GM19468 (cell line): ENCODE data around the gene IRX4.
"Not testable (repeated sequence)": the region's sequence is repeated elsewhere in the genome, so short reads cannot be mapped to it uniquely, and the experiment has no call there.

Experiments used
- ATAC-seq: cut with Tn5 transposase; IDR thresholded peaks from one replicate; pipeline ENCODE4 v1.9.1; 2021; ENCODE audit warnings: mild to moderate bottlenecking, moderate library complexity, moderate number of reproducible peaks; ENCODE audit not compliant: unreplicated experiment; ENCODE audit errors: extremely low read depth

The IRX4 gene

DNA sequence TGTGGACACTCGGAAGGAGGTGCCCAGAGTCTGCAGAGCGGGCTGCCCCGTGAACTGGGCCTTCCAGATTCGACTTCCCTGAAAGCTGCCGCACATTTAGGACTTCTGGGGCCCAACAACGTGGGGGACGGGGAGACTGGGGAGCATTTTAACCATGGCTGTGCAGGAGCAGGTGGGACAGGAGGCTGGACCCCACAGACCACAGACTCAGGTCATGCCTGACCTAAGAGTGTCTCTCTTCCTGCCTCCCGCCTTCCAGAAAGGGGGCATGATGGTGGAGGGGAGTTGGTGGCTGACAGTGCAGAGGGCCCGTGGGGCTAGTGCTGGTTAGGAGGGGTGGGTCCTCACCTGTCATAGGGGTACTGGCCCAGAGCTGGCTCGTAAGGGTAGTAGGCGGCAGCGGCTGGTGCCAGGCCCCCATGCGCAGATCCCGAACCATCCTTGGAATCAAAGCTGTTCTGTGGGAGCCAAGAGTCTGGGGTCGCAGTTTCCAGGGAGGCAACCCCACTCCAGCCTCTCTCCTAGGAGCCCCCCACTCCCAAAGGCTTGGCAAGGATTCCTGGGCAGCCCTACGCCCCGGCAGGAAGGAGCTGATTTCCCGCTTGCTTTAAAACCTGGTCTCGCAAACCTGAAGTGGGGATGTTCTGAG lies 2.2 kb downstream of the IRX4 start:
- no peak for ATAC-seq

DNA sequence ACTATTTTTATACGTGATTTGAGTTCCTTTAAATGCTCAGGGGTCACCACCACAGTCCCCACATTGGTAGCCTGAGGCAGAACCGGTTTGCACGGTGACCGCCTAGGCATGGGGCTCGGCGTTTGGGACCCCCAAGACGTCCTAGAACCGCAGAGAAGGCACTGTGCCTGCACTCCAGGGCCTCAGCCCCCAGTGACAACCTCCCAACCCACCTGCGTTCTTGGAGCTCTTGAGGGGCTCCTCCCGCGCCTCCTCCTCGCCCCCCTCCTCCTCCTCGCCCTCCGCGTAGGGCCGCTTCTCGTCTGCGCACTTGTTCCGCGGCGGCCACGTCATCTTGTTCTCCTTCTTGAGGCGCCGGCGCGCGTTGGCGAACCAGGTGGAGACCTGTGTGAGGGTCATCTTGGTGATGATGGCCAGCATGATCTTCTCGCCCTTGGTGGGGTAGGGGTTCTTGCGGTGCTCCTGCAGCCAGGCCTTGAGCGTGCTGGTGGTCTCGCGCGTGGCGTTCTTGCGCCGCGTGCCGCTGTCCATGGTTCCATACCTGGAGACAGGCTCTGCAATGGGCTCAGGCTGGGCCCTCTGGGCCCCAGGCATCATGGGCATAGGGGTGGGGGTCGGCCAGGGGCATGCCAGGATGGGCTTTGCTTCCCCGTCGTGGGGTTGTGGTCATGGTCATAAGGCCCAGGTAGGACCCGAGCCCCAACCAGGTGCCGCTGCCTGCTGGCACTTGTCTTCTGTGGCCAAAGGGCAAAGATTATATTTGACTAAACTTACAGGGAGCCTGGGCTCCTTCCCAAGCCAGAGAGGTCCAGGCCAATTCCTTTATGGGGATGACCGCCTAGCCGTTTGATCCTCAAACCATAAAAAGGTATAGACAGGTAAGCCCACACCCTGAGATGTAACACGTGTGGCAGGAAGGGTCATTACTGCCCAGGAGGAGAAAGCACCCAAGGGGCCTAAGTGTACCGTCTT lies 3.1 kb downstream of the IRX4 start:
- ATAC-seq: no peak

DNA sequence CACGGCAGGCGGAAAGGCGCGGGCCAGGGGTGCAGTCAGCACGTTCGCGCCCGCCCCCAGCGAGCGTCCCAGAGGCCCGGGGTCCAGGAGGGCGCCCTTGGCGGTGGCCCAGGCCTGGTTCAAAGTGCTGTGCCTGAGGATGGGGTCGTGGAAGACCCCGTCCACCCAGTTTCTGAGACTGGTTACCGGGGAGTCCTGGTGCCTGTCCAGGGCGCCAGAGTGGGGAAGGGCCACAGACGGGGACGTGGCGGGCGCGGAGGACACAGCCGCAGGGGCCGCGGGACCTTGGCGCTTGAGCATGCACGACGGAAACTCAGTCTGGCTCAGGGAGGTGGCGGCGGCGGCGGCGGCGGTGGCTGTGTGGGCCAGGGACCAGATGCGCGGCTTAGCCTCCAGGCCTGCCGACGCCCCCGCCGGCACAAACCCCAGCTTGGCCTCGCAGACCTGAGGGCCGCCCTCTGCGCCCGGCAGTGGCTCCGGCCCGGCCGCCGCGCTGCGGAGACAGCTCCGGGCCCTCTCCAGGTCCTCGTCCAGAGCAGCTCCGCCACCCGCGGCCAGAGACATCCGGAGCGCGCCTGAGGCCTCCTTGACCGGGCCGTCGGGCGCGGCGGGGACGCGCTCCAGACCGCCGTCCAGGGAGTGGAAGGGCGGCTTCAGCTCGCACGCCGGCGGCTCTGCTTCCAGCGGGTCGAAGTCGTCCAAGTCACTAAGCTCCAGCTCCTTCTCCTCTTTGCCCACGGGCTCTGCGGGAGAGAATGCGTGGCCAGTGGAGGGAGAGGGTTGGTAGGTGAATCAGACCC lies 4.5 kb downstream of the IRX4 start:
- ATAC-seq: no peak

- ATAC-seq: no peak
These were observed 5.3 kb downstream of the IRX4 start for GRCh38 chr5:1877103-1878049.

- no peak for ATAC-seq
These were observed 6.1 kb downstream of the IRX4 start for GRCh38 chr5:1876660-1877064.

- no peak for ATAC-seq
These were observed 6.7 kb downstream of the IRX4 start for GRCh38 chr5:1875843-1876659.

DNA sequence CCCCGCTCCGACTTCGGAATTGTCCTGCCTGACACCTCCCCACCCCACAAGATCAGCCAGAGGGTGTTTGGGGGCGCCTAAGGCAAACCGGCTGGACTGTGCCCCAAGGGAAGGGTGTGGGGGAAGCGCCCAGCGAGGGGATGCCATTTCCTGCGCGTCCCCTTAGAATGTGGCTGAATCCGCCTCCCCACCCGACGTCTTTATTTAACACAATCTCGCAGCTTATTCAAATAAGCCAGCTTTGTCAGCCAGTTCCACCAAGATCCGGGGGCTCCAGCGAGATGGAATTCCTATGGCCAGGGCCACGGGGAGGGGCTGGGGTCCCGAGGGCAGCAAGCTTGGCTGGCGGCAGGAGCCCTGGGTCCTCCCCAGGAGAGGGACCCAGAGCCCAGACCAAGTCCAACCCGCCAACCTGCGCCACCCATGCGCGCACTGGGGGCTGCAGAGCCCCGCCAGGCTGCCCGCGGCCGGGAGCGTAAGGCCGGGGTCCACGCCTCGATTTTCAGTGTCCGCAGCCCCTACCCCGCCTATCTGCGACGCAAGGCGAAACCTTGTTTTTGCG lies 7.4 kb downstream of the IRX4 start:
- ATAC-seq: no peak

GRCh38 chr5:1874771-1875220 lies 7.9 kb downstream of the IRX4 start:
- no peak for ATAC-seq

DNA sequence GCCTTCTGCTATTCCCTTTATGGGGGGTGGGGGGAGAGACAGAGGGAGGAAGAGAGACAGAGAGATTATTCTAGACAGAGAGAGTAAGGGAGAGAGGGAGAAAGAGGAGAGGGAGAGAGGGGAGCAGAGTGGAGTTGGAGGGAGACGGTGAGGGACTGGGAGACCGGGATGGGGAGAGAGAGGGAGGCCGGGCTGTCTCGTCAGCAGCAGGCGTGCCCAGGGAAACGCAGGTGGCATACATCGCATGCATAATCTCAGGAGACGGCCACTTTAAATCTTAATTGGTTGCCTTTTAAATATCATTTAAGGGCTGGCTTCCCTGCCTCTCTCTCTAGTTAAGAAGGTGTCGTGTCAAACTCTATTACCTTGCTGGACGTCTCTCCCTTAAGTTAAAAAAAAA lies 8.4 kb downstream of the IRX4 start:
- no peak for ATAC-seq

GRCh38 chr5:1873243-1873959 lies 9.3 kb downstream of the IRX4 start:
- no peak for ATAC-seq

GRCh38 chr5:1871441-1871840 lies 11.3 kb downstream of the IRX4 start:
- no peak for ATAC-seq

DNA sequence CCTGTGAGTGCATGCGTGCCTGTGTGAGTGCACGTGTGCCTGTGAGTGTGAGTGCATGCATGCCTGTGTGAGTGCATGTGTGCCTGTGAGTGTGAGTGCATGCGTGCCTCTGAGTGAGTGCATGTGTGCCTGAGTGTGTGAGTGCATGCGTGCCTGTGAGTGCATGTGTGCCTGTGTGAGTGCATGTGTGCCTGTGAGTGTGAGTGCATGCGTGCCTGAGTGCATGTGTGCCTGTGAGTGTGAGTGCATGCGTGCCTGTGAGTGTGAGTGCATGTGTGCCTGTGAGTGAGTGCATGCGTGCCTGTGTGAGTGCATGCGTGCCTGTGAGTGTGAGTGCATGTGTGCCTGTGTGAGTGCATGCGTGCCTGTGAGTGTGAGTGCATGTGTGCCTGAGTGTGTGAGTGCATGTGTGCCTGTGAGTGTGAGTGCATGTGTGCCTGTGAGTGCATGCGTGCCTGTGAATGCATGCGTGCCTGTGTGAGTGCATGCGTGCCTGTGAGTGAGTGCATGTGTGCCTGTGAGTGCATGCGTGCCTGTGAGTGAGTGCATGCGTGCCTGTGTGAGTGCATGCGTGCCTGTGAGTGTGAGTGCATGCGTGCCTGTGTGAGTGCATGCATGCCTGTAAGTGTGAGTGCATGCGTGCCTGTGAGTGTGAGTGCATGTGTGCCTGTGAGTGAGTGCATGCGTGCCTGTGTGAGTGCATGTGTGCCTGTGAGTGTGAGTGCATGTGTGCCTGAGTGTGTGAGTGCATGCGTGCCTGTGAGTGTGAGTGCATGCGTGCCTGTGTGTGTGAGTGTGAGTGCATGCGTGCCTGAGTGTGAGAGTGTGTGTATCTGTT lies 12.1 kb downstream of the IRX4 start:
- ATAC-seq: not testable (repeated sequence)

DNA sequence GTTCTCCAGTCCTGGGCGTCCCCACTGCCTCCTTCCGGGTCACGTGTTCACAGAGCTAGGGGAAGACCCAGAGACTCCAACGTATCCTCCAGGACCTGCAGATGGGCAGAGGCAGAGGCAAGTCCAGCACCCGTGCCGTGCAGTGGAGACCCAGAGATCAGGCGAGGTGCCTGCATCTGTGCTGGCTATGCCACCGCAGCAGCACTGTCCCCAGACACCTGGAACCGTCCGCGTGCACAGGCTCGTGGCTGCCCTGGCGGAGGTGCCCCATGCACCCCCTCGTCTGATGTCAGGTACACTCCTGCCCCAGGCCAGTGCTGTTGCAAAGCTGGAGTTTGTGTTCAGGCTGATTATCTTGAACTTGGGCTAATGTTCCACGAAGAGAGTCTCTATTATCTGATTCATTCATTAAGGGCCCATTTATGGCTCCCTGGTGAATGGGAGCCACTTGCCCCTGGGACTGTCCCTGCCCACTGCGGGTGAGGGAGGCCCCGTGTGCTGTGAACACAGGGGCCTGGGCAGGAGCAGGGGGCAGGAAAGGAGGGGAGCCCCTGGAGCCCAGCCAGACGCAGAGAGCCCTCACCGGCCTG lies 13.7 kb downstream of the IRX4 start:
- ATAC-seq: no peak

DNA sequence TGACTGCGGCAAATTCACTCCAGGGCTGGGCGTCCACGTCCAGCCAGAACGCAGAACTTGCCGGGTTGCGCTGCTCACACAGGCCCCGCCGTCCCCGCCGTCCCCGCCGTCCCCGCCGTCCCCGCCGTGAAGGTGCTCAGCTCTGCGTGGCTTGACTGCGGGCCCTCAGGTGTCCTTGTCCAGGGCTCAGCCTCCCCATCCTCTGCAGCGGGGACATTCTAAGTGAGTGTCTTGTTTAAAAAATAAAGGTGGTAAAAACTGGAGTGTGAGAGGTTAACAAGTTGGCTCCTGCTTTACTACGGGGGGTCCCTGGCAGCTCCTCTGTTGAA lies 14.9 kb downstream of the IRX4 start:
- ATAC-seq: no peak

GRCh38 chr5:1867114-1867814 lies 15.5 kb downstream of the IRX4 start:
- no peak for ATAC-seq

GRCh38 chr5:1865948-1866347 lies 16.8 kb downstream of the IRX4 start:
- no peak for ATAC-seq
